Keratinocyte (primary cell): ENCODE results near the gene CPLX3. TPM values are rescaled to one million over a fixed set of nuclear protein-coding genes. Genes with fewer than 3 reads are reported as not detected.

Experiments
- DNase-seq: peaks from one replicate; pipeline ENCODE4 v3.0.0-alpha.2; 2011; ENCODE audit warnings: low read depth, missing footprints, low spot score
- FAIRE-seq: peaks from 2 replicates; lab custom pipeline; 2011; peaks lifted over from hg19 to GRCh38; lab: Jason Lieb, UNC
- H2AFZ ChIP-seq: 2 replicates; pipeline ENCODE4 v1.6.0; 2012; ENCODE audit warnings: low read length, control low read depth, inconsistent platforms; ENCODE audit not compliant: control insufficient read depth
- H3K27ac ChIP-seq: 2 replicates; pipeline ENCODE4 v1.5.1; 2011; ENCODE audit warnings: low read length; ENCODE audit not compliant: control insufficient read depth, insufficient read depth
- H3K27me3 ChIP-seq: 3 replicates; pipeline ENCODE4 v1.6.0; 2011; ENCODE audit warnings: low read length; ENCODE audit not compliant: control insufficient read depth, insufficient read depth; ENCODE audit errors: extremely low read depth
- H3K36me3 ChIP-seq, 2 experiments: 2 replicates in 1 of 2; 3 replicates in 1 of 2; pipeline ENCODE4 v1.5.1; 2011; ENCODE audit warnings: low read length in 2 of 2, mild to moderate bottlenecking in 1 of 2; ENCODE audit not compliant: control insufficient read depth in 2 of 2, insufficient read depth in 2 of 2; ENCODE audit errors: extremely low read depth in 1 of 2
- H3K4me1 ChIP-seq: 3 replicates; pipeline ENCODE4 v1.5.1; 2011; ENCODE audit warnings: low read length; ENCODE audit not compliant: control insufficient read depth, insufficient read depth; ENCODE audit errors: extremely low read depth
- H3K4me2 ChIP-seq: 3 replicates; pipeline ENCODE4 v1.6.0; 2011; ENCODE audit warnings: low read depth, low read length; ENCODE audit not compliant: control insufficient read depth, insufficient read depth; ENCODE audit errors: extremely low read depth
- H3K4me3 ChIP-seq, 3 experiments: fragments of 200-600 bp in 1 of 3; sonication (generic) in 1 of 3; 2 replicates in 2 of 3; 3 replicates in 1 of 3; pipeline ENCODE4 v1.5.1; 2011 to 2016; ENCODE audit warnings: low read length in 3 of 3, mild to moderate bottlenecking in 3 of 3, control low read depth in 2 of 3, inconsistent platforms in 1 of 3, low read depth in 1 of 3, mixed read lengths in 1 of 3, mixed run types in 1 of 3, moderate library complexity in 1 of 3; ENCODE audit not compliant: control insufficient read depth in 2 of 3, insufficient read depth in 2 of 3; ENCODE audit errors: extremely low read depth in 1 of 3
- H3K79me2 ChIP-seq: 2 replicates; pipeline ENCODE4 v1.6.0; 2012; ENCODE audit warnings: low read length; ENCODE audit not compliant: control insufficient read depth, insufficient read depth
- H3K9ac ChIP-seq: 3 replicates; pipeline ENCODE4 v1.6.0; 2011; ENCODE audit warnings: low read length; ENCODE audit not compliant: control insufficient read depth, insufficient read depth; ENCODE audit errors: extremely low read depth
- H3K9me1 ChIP-seq: 3 replicates; pipeline ENCODE4 v1.6.0; 2011; ENCODE audit warnings: low read length; ENCODE audit not compliant: control insufficient read depth, insufficient read depth; ENCODE audit errors: extremely low read depth
- H3K9me3 ChIP-seq: 2 replicates; pipeline ENCODE4 v1.5.1; 2012; ENCODE audit warnings: low read depth, low read length; ENCODE audit not compliant: control insufficient read depth
- H4K20me1 ChIP-seq: 3 replicates; pipeline ENCODE4 v1.6.0; 2011; ENCODE audit warnings: low read length; ENCODE audit not compliant: control insufficient read depth, insufficient read depth; ENCODE audit errors: extremely low read depth
- CTCF ChIP-seq, 3 experiments: IDR thresholded peaks in 1 of 3; conservative IDR thresholded peaks in 1 of 3; optimal IDR thresholded peaks in 1 of 3; 2 replicates in 2 of 3; 3 replicates in 1 of 3; pipeline versions ENCODE3 to v1.5.1; 2011; ENCODE audit warnings: low read length in 3 of 3, mild to moderate bottlenecking in 3 of 3, moderate library complexity in 2 of 3, control low read depth in 1 of 3, inconsistent platforms in 1 of 3; ENCODE audit not compliant: insufficient read depth in 2 of 3; ENCODE audit errors: extremely low read depth in 1 of 3
- EZH2 ChIP-seq: IDR thresholded peaks from one replicate; pipeline ENCODE4 v1.6.1; 2012; ENCODE audit warnings: inconsistent platforms, mild to moderate bottlenecking, low read length, moderate library complexity
- dilution Hi-C: fragments of 300-500 bp; cut with MboI; formaldehyde crosslinking; loops from one replicate; pipeline ENCODE4 v1.7.0; 2020; ENCODE audit warnings: low sequenced_read_pairs; ENCODE audit not compliant: extremely low pct_ligation_motif_present
- polyA plus RNA-seq, 5 experiments: library from polyadenylated mRNA; depleted of rRNA in 3 of 5; stranded (reverse) in 3 of 5; stranded (forward) in 1 of 5; unstranded in 1 of 5; fragments of >200 nt; gene quantifications; 1 replicate in 1 of 5; 2 replicates in 3 of 5; 3 replicates in 1 of 5; pipeline versions ENCODE4 v1.2.1 to v1.2.3, GENCODE V29; 2011 to 2012; ENCODE audit warnings: missing spikeins in 2 of 5, low read depth in 1 of 5, low replicate concordance in 1 of 5

Gene CPLX3
- polyA plus RNA-seq, 1 donor (not counting 4 experiments of a cell fraction or from before 2014, with no cell fraction given), result not detected

GRCh38 chr15:74867466-74868038, 41.1 kb downstream of the CPLX3 start:
- Histone ChIP-seq H3K79me2 (peaks cover 57% of the 10 kb centered on the region), H3K36me3 (peaks cover 0 to 3% of the 10 kb centered on the region in 2 experiments), H3K4me3 (no peak overlapping the region), H3K4me2 (no peak overlapping the region), H4K20me1 (peaks cover 13% of the 10 kb centered on the region), H3K4me1 (peaks cover 81% of the 10 kb centered on the region), H3K27me3 (no peaks in the 10 kb centered on the region), H3K9ac (no peak overlapping the region), H3K27ac (no peak overlapping the region), H3K9me1 (peaks cover 8% of the 10 kb centered on the region), H2AFZ (no peak overlapping the region), H3K9me3 (no peaks in the 10 kb centered on the region)
- dilution Hi-C loops, result no loop called here
- no peak for FAIRE-seq
- TF ChIP-seq CTCF (optimal IDR thresholded peaks at IDR 0.05 in 1 of 3, IDR thresholded peaks at IDR 0.05 in 1 of 3, conservative IDR thresholded peaks at IDR 0.05 in 1 of 3; ENCODE audit: extremely low read depth in 1 of 3, insufficient read depth in 2 of 3, low read length in 3 of 3), result no peak
- no peak for DNase-seq

GRCh38 chr15:74868059-74868458, 41.6 kb downstream of the CPLX3 start:
- dilution Hi-C loops, result no loop called here
- Histone ChIP-seq H3K4me3 (no peak overlapping the region), H3K9ac (no peak overlapping the region), H3K4me2 (peak overlapping the region; percentile 9), H3K27ac (no peak overlapping the region), H3K9me1 (peaks cover 8% of the 10 kb centered on the region), H4K20me1 (peaks cover 13% of the 10 kb centered on the region), H3K9me3 (no peaks in the 10 kb centered on the region), H3K79me2 (peaks cover 58% of the 10 kb centered on the region), H3K27me3 (no peaks in the 10 kb centered on the region), H3K4me1 (peaks cover 78% of the 10 kb centered on the region), H3K36me3 (peaks cover 0 to 3% of the 10 kb centered on the region in 2 experiments), H2AFZ (no peak overlapping the region)
- no peak for DNase-seq
- FAIRE-seq, result no peak
- TF ChIP-seq EZH2 (no peak), CTCF (optimal IDR thresholded peaks at IDR 0.05 in 1 of 3, IDR thresholded peaks at IDR 0.05 in 1 of 3, conservative IDR thresholded peaks at IDR 0.05 in 1 of 3; ENCODE audit: extremely low read depth in 1 of 3, insufficient read depth in 2 of 3, low read length in 3 of 3) (no peak)
